KMS-11 (cell line): ENCODE data around the gene PIGU.

Source experiments
- H2AFZ ChIP-seq: fragments of 200-600 bp; sonication (generic); 2 replicates; pipeline ENCODE4 v1.6.1; 2016; ENCODE audit warnings: antibody characterized with exemption, mixed run types, low read depth
- H3K27ac ChIP-seq: fragments of 200-600 bp; sonication (generic); 2 replicates; pipeline ENCODE4 v1.6.1; 2016; ENCODE audit warnings: mild to moderate bottlenecking, mixed run types
- H3K27me3 ChIP-seq: fragments of 200-600 bp; sonication (generic); 2 replicates; pipeline ENCODE4 v1.6.1; 2017; ENCODE audit warnings: mild to moderate bottlenecking, low read depth, mixed run types, moderate library complexity; ENCODE audit not compliant: insufficient read depth
- H3K36me3 ChIP-seq: fragments of 200-600 bp; sonication (generic); 2 replicates; pipeline ENCODE4 v1.6.1; 2017; ENCODE audit warnings: mild to moderate bottlenecking, mixed run types; ENCODE audit not compliant: insufficient read depth
- H3K4me1 ChIP-seq: fragments of 200-600 bp; sonication (generic); 2 replicates; pipeline ENCODE4 v1.6.1; 2016; ENCODE audit warnings: mild to moderate bottlenecking, low read depth, mixed run types; ENCODE audit not compliant: poor library complexity, severe bottlenecking
- H3K4me2 ChIP-seq: fragments of 200-600 bp; sonication (generic); 2 replicates; pipeline ENCODE4 v1.7.0; 2016; ENCODE audit warnings: mild to moderate bottlenecking, mixed run types
- H3K4me3 ChIP-seq: fragments of 200-600 bp; sonication (generic); IDR thresholded peaks from 2 replicates; pipeline ENCODE4 v1.6.1; 2017; ENCODE audit warnings: low read depth, low read length, mixed read lengths; ENCODE audit not compliant: insufficient read depth
- H3K79me2 ChIP-seq: fragments of 200-600 bp; sonication (generic); 2 replicates; pipeline ENCODE4 v1.6.1; 2016; ENCODE audit warnings: low read depth, mixed run types; ENCODE audit not compliant: insufficient read depth
- H3K9ac ChIP-seq: fragments of 200-600 bp; sonication (generic); 2 replicates; pipeline ENCODE4 v1.6.1; 2016; ENCODE audit warnings: mild to moderate bottlenecking, mixed run types
- H4K20me1 ChIP-seq: fragments of 200-600 bp; sonication (generic); 2 replicates; pipeline ENCODE4 v1.6.1; 2016; ENCODE audit warnings: mild to moderate bottlenecking, mixed run types; ENCODE audit not compliant: insufficient read depth
- CTCF ChIP-seq: fragments of 200-600 bp; sonication (generic); conservative IDR thresholded peaks from 2 replicates; pipeline ENCODE4 v1.6.1; 2017; ENCODE audit warnings: low read depth, mild to moderate bottlenecking, antibody characterized with exemption, low read length, moderate library complexity, mixed read lengths

Gene PIGU

GRCh38 chr20:34600892-34601653 is 75.8 kb downstream of the PIGU start:
- peaks cover 21% of the 10 kb centered on the region for H3K4me1 ChIP-seq
- no peaks in the 10 kb centered on the region for H3K36me3 ChIP-seq
- no peak overlapping the region; the same call in 1 of the 2 replicates for H3K4me2 ChIP-seq
- H3K27ac ChIP-seq: no peak overlapping the region
- no peak for TF ChIP-seq CTCF
- no peaks in the 10 kb centered on the region for H3K79me2 ChIP-seq
- no peaks in the 10 kb centered on the region for H3K27me3 ChIP-seq
- H2AFZ ChIP-seq: no peak overlapping the region
- no peak overlapping the region for H3K4me3 ChIP-seq
- H4K20me1 ChIP-seq: no peaks in the 10 kb centered on the region
- H3K9ac ChIP-seq: no peak overlapping the region

- Histone ChIP-seq H3K36me3 (no peaks in the 10 kb centered on the region), H3K4me3 (no peak overlapping the region), H3K4me1 (peaks cover 5% of the 10 kb centered on the region), H3K79me2 (no peaks in the 10 kb centered on the region), H3K27me3 (no peaks in the 10 kb centered on the region), H3K27ac (no peak overlapping the region), H3K9ac (no peak overlapping the region), H3K4me2 (no peak overlapping the region), H4K20me1 (no peaks in the 10 kb centered on the region), H2AFZ (no peak overlapping the region)
- TF ChIP-seq CTCF: no peak
Measured at GRCh38 chr20:34595377-34596184, 81.3 kb downstream of the PIGU start.

GRCh38 chr20:34586488-34587163 is 90.3 kb downstream of the PIGU start:
- H3K27me3 ChIP-seq: no peaks in the 10 kb centered on the region
- no peak overlapping the region for H3K4me3 ChIP-seq
- H4K20me1 ChIP-seq: no peaks in the 10 kb centered on the region
- H3K27ac ChIP-seq: no peak overlapping the region
- no peak overlapping the region for H3K4me2 ChIP-seq
- TF ChIP-seq CTCF: no peak
- H3K9ac ChIP-seq: no peak overlapping the region
- H3K4me1 ChIP-seq: peaks cover 16% of the 10 kb centered on the region
- H3K36me3 ChIP-seq: no peaks in the 10 kb centered on the region
- no peak overlapping the region for H2AFZ ChIP-seq
- no peaks in the 10 kb centered on the region for H3K79me2 ChIP-seq

- no peaks in the 10 kb centered on the region for H3K27me3 ChIP-seq
- H3K4me2 ChIP-seq: no peak overlapping the region
- no peak overlapping the region for H2AFZ ChIP-seq
- no peak for TF ChIP-seq CTCF
- H3K79me2 ChIP-seq: no peaks in the 10 kb centered on the region
- peaks cover 30% of the 10 kb centered on the region for H3K4me1 ChIP-seq
- H3K4me3 ChIP-seq: no peak overlapping the region
- no peaks in the 10 kb centered on the region for H4K20me1 ChIP-seq
- H3K9ac ChIP-seq: no peak overlapping the region
- no peak overlapping the region for H3K27ac ChIP-seq
- no peaks in the 10 kb centered on the region for H3K36me3 ChIP-seq
Measured at GRCh38 chr20:34585019-34585418, 91.9 kb downstream of the PIGU start.
